HCT116 (cell line): Measurements from ENCODE around the gene ALDH7A1. TPM values are rescaled to one million over a fixed set of nuclear protein-coding genes. Genes with fewer than 3 reads are reported as not detected.

Source experiments
- ATAC-seq: fragments of 200-7000 bp; cut with Tn5 transposase; 2 replicates; pipeline ENCODE4 v1.9.1; 2020; ENCODE audit warnings: mild to moderate bottlenecking, moderate library complexity
- BruUV-seq: library from RNA; stranded (reverse); fragments of 400-500 nt; replicated peaks from 2 replicates; lab custom pipeline; 2021; lab: Mats Ljungman, UMichigan
- CTCF ChIA-PET: fragments of 300-600 bp; sonication (Branson Sonifier 250); formaldehyde crosslinking; loops from one replicate; lab custom pipeline; 2021; ENCODE audit warnings: antibody characterized with exemption; lab: Charles Lee
- POLR2A ChIA-PET: fragments of 300-600, 350-600 bp; sonication (Branson Sonifier 250); formaldehyde crosslinking; loops from one replicate; lab custom pipeline; 2021; ENCODE audit warnings: antibody characterized with exemption; lab: Charles Lee
- RAD21 ChIA-PET, 2 experiments: fragments of 300-600 bp; sonication (Branson Sonifier 250); formaldehyde crosslinking; loops; one replicate each; lab custom pipeline; 2023; ENCODE audit warnings: low total read pairs in 2 of 2; ENCODE audit not compliant: uncharacterized antibody in 2 of 2, unreplicated experiment in 2 of 2, low non-redundant PET in 1 of 2; lab: Charles Lee
- DNase-seq: peaks from one replicate; pipeline ENCODE4 v3.0.0-alpha.2; 2010; ENCODE audit warnings: low read depth, low spot score
- H2AFZ ChIP-seq: fragments of 200-600 bp; shearing (Covaris generic), sonication (generic); 2 replicates; pipeline ENCODE4 v1.6.1; 2017; ENCODE audit warnings: low read depth, mixed run types, mixed read lengths, antibody characterized with exemption, low read length; ENCODE audit not compliant: poor library complexity, severe bottlenecking
- H3K27ac ChIP-seq: 2 replicates; pipeline ENCODE4 v1.5.1; 2012; ENCODE audit warnings: low read depth, low read length
- H3K27me3 ChIP-seq: fragments of 200-600 bp; sonication (generic); 2 replicates; pipeline ENCODE4 v1.6.1; 2016; ENCODE audit warnings: mixed run types, low read length, mixed read lengths; ENCODE audit not compliant: insufficient read depth
- H3K36me3 ChIP-seq, 2 experiments: fragments of 200-500 bp in 1 of 2; fragments of 200-600 bp in 1 of 2; sonication (Bioruptor generic) in 1 of 2; sonication (generic) in 1 of 2; 2 replicates each; pipeline versions ENCODE4 v1.5.1 to v1.6.1; 2014 to 2016; ENCODE audit warnings: low read length in 2 of 2, inconsistent platforms in 1 of 2, mixed read lengths in 1 of 2, mixed run types in 1 of 2; ENCODE audit not compliant: insufficient read depth in 2 of 2, control insufficient read depth in 1 of 2
- H3K4me1 ChIP-seq, 2 experiments: fragments of 200-600 bp in 1 of 2; sonication (generic) in 1 of 2; 2 replicates each; pipeline versions ENCODE4 v1.5.1 to v1.6.1; 2012 to 2017; ENCODE audit warnings: low read length in 2 of 2, inconsistent platforms in 1 of 2, mild to moderate bottlenecking in 1 of 2, mixed read lengths in 1 of 2, mixed run types in 1 of 2, moderate library complexity in 1 of 2; ENCODE audit not compliant: insufficient read depth in 2 of 2, control insufficient read depth in 1 of 2
- H3K4me2 ChIP-seq: fragments of 200-600 bp; sonication (generic); 2 replicates; pipeline ENCODE4 v1.6.1; 2017; ENCODE audit warnings: mixed run types, low read length, mixed read lengths
- H3K4me3 ChIP-seq, 2 experiments: fragments of 200-600 bp in 1 of 2; sonication (generic) in 1 of 2; replicated peaks in 1 of 2; 2 replicates each; pipeline ENCODE4 v1.5.1; 2011 to 2016; ENCODE audit warnings: low read length in 2 of 2, control low read depth in 1 of 2, low read depth in 1 of 2, mild to moderate bottlenecking in 1 of 2, mixed read lengths in 1 of 2, mixed run types in 1 of 2
- H3K79me2 ChIP-seq: fragments of 200-600 bp; sonication (generic); 2 replicates; pipeline ENCODE4 v1.6.1; 2017; ENCODE audit warnings: mild to moderate bottlenecking, mixed run types, low read length, moderate library complexity, mixed read lengths; ENCODE audit not compliant: insufficient read depth
- H3K9ac ChIP-seq: fragments of 200-600 bp; sonication (generic); 2 replicates; pipeline ENCODE4 v1.6.1; 2016; ENCODE audit warnings: low read length, mixed read lengths
- H3K9me2 ChIP-seq: fragments of 200-600 bp; sonication (generic), shearing (Covaris generic); 2 replicates; pipeline ENCODE4 v1.6.1; 2017; ENCODE audit warnings: mixed run types, mild to moderate bottlenecking, moderate library complexity; ENCODE audit not compliant: insufficient read depth
- H3K9me3 ChIP-seq, 2 experiments: fragments of 200-500 bp in 1 of 2; fragments of 200-600 bp in 1 of 2; sonication (Bioruptor generic) in 1 of 2; sonication (generic) in 1 of 2; 2 replicates each; pipeline ENCODE4 v1.6.1; 2014 to 2017; ENCODE audit warnings: low read length in 2 of 2, mixed read lengths in 2 of 2, inconsistent platforms in 1 of 2, low read depth in 1 of 2, mild to moderate bottlenecking in 1 of 2, mixed run types in 1 of 2, moderate library complexity in 1 of 2; ENCODE audit not compliant: control insufficient read depth in 1 of 2, insufficient read depth in 1 of 2
- H4K20me1 ChIP-seq: fragments of 200-600 bp; sonication (generic), shearing (Covaris generic); 2 replicates; pipeline ENCODE4 v1.6.1; 2017; ENCODE audit warnings: mixed run types, mild to moderate bottlenecking, moderate library complexity; ENCODE audit not compliant: insufficient read depth
- CBX3 ChIP-seq: IDR thresholded peaks from 2 replicates; pipeline ENCODE4 v1.6.1; 2012; ENCODE audit warnings: low read depth
- CEBPB ChIP-seq: IDR thresholded peaks from 2 replicates; pipeline ENCODE4 v1.6.1; 2012; ENCODE audit warnings: low read depth
- ELF1 ChIP-seq: IDR thresholded peaks from 2 replicates; pipeline ENCODE4 v1.6.1; 2012; ENCODE audit warnings: low read depth, borderline replicate concordance
- EZH2 ChIP-seq: fragments of 200-600 bp; sonication (generic); IDR thresholded peaks from 2 replicates; pipeline ENCODE4 v1.6.1; 2017; ENCODE audit warnings: antibody characterized with exemption, mixed run types
- EZH2phosphoT487 ChIP-seq: fragments of 200-600 bp; IDR thresholded peaks from 2 replicates; pipeline ENCODE4 v1.6.1; 2018; ENCODE audit warnings: antibody characterized with exemption, borderline replicate concordance
- FOSL1 ChIP-seq: IDR thresholded peaks from 2 replicates; pipeline ENCODE4 v1.6.1; 2012; ENCODE audit warnings: low read depth
- JUND ChIP-seq: IDR thresholded peaks from 2 replicates; pipeline ENCODE4 v1.6.1; 2012
- MAX ChIP-seq: IDR thresholded peaks from 2 replicates; pipeline ENCODE4 v1.6.1; 2012
- POLR2A ChIP-seq: IDR thresholded peaks from 2 replicates; pipeline ENCODE4 v1.7.0; 2011; ENCODE audit warnings: borderline replicate concordance; ENCODE audit not compliant: insufficient read depth, insufficient read length; ENCODE audit errors: extremely low read depth
- POLR2AphosphoS5 ChIP-seq: IDR thresholded peaks from 2 replicates; pipeline ENCODE4 v1.6.1; 2011; ENCODE audit warnings: mild to moderate bottlenecking, low read depth, low read length, moderate library complexity
- RAD21 ChIP-seq: IDR thresholded peaks from 2 replicates; pipeline ENCODE4 v1.6.1; 2012; ENCODE audit warnings: low read depth, mild to moderate bottlenecking
- SRF ChIP-seq: IDR thresholded peaks from 2 replicates; pipeline ENCODE4 v1.6.1; 2012; ENCODE audit warnings: low read depth
- ZFX ChIP-seq: fragments of 450-650 bp; IDR thresholded peaks from 2 replicates; pipeline ENCODE4 v1.6.1; 2017
- ZNF274 ChIP-seq: fragments of 200-500 bp; sonication (Bioruptor generic); IDR thresholded peaks from 2 replicates; pipeline ENCODE4 v1.6.1; 2014; ENCODE audit warnings: mild to moderate bottlenecking, low read depth, low read length, inconsistent platforms
- intact Hi-C: fragments of 100-400 bp; cut with micrococcal nuclease; formaldehyde crosslinking; loops from 2 replicates; pipeline ENCODE4 v1.10.0; 2022
- total RNA-seq: library from RNA; stranded (reverse); gene quantifications from one replicate; pipeline ENCODE4 v1.2.1, GENCODE V29; 2021; ENCODE audit not compliant: unreplicated experiment
- TF ChIP-seq, protein P1 (sequence below): IDR thresholded peaks from 2 replicates; pipeline ENCODE4 v1.6.1; 2012; ENCODE audit warnings: low read depth
- TF ChIP-seq, protein P2 (sequence below): IDR thresholded peaks from 2 replicates; pipeline ENCODE4 v1.6.1; 2011; ENCODE audit warnings: mild to moderate bottlenecking, low read length, moderate library complexity; ENCODE audit not compliant: insufficient replicate concordance; ENCODE audit errors: extremely low read depth

The ALDH7A1 gene
- total RNA-seq, 1 experiment from 2014 or later, result 93.2 TPM

GRCh38 chr5:126610160-126610559 is 15.1 kb upstream of the ALDH7A1 start:
- no peak for TF ChIP-seq RAD21
- no peak for TF ChIP-seq ELF1
- TF ChIP-seq EZH2phosphoT487, result no peak
- TF ChIP-seq JUND, result no peak
- TF ChIP-seq POLR2AphosphoS5, result no peak
- no peak for TF ChIP-seq EZH2
- no peak for TF ChIP-seq POLR2A
- TF ChIP-seq CBX3, result no peak
- peaks cover 12% of the 10 kb centered on the region; the same call in 1 of the 2 replicates for H4K20me1 ChIP-seq
- DNase-seq (no peak), ATAC-seq (no peak)
- RAD21 ChIA-PET, result no interaction called here
- POLR2A ChIA-PET, result no interaction called here
- no peaks in the 10 kb centered on the region for H3K9me2 ChIP-seq
- intact Hi-C loops, result no loop called here
- no peaks in the 10 kb centered on the region for H3K4me1 ChIP-seq
- no peak overlapping the region for H3K4me2 ChIP-seq
- H3K27ac ChIP-seq, result no peak overlapping the region
- H3K4me3 ChIP-seq, result no peak overlapping the region
- BruUV-seq, result no TSS peak
- CTCF ChIA-PET, result no interaction called here
- H3K9ac ChIP-seq, result no peak overlapping the region
- H3K79me2 ChIP-seq, result peaks cover 99% of the 10 kb centered on the region
- peaks cover 10 to 28% of the 10 kb centered on the region in 2 experiments for H3K36me3 ChIP-seq
- no peaks in the 10 kb centered on the region for H3K9me3 ChIP-seq
- no peak overlapping the region for H2AFZ ChIP-seq
- H3K27me3 ChIP-seq, result no peaks in the 10 kb centered on the region

GRCh38 chr5:126605525-126605924 is 10.5 kb upstream of the ALDH7A1 start:
- Histone ChIP-seq H3K4me2 (no peak overlapping the region), H3K4me1 (peaks cover 5 to 8% of the 10 kb centered on the region in 2 experiments; a peak in 3 of 4 replicates), H3K79me2 (peaks cover 96% of the 10 kb centered on the region), H3K36me3 (peaks cover 18 to 40% of the 10 kb centered on the region in 2 experiments), H3K9ac (no peak overlapping the region), H4K20me1 (peaks cover 17% of the 10 kb centered on the region; the same call in 1 of the 2 replicates), H2AFZ (no peak overlapping the region), H3K4me3 (no peak overlapping the region), H3K9me2 (no peaks in the 10 kb centered on the region), H3K27me3 (no peaks in the 10 kb centered on the region), H3K9me3 (no peaks in the 10 kb centered on the region), H3K27ac (no peak overlapping the region)
- DNase-seq (no peak), ATAC-seq (no peak)
- no TSS peak for BruUV-seq
- intact Hi-C loops, result no loop called here
- POLR2A ChIA-PET, result no interaction called here
- TF ChIP-seq CEBPB (no peak), ZNF274 (no peak), EZH2phosphoT487 (no peak), CBX3 (no peak), MAX (no peak), SRF (no peak), FOSL1 (no peak), RAD21 (no peak), POLR2A (no peak), POLR2AphosphoS5 (no peak), ZFX (no peak), JUND (no peak)
- TF ChIP-seq, protein P1, sequence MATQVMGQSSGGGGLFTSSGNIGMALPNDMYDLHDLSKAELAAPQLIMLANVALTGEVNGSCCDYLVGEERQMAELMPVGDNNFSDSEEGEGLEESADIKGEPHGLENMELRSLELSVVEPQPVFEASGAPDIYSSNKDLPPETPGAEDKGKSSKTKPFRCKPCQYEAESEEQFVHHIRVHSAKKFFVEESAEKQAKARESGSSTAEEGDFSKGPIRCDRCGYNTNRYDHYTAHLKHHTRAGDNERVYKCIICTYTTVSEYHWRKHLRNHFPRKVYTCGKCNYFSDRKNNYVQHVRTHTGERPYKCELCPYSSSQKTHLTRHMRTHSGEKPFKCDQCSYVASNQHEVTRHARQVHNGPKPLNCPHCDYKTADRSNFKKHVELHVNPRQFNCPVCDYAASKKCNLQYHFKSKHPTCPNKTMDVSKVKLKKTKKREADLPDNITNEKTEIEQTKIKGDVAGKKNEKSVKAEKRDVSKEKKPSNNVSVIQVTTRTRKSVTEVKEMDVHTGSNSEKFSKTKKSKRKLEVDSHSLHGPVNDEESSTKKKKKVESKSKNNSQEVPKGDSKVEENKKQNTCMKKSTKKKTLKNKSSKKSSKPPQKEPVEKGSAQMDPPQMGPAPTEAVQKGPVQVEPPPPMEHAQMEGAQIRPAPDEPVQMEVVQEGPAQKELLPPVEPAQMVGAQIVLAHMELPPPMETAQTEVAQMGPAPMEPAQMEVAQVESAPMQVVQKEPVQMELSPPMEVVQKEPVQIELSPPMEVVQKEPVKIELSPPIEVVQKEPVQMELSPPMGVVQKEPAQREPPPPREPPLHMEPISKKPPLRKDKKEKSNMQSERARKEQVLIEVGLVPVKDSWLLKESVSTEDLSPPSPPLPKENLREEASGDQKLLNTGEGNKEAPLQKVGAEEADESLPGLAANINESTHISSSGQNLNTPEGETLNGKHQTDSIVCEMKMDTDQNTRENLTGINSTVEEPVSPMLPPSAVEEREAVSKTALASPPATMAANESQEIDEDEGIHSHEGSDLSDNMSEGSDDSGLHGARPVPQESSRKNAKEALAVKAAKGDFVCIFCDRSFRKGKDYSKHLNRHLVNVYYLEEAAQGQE, result no peak
- TF ChIP-seq, protein P2, sequence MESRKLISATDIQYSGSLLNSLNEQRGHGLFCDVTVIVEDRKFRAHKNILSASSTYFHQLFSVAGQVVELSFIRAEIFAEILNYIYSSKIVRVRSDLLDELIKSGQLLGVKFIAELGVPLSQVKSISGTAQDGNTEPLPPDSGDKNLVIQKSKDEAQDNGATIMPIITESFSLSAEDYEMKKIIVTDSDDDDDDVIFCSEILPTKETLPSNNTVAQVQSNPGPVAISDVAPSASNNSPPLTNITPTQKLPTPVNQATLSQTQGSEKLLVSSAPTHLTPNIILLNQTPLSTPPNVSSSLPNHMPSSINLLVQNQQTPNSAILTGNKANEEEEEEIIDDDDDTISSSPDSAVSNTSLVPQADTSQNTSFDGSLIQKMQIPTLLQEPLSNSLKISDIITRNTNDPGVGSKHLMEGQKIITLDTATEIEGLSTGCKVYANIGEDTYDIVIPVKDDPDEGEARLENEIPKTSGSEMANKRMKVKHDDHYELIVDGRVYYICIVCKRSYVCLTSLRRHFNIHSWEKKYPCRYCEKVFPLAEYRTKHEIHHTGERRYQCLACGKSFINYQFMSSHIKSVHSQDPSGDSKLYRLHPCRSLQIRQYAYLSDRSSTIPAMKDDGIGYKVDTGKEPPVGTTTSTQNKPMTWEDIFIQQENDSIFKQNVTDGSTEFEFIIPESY, result no peak
- RAD21 ChIA-PET, result no interaction called here
- CTCF ChIA-PET, result no interaction called here
